Neuronal stem cell (in vitro differentiated cells): ENCODE data around the gene CACNG7.

Experiments used
- DNase-seq: peaks from one replicate; pipeline ENCODE4 v3.0.0-alpha.2; 2013; ENCODE audit warnings: low spot score
- H2AFZ ChIP-seq: one replicate; pipeline ENCODE4 v1.6.1; 2013; ENCODE audit warnings: mild to moderate bottlenecking, low read length, inconsistent platforms
- H2AK5ac ChIP-seq: 2 replicates; pipeline ENCODE4 v1.6.1; 2013; ENCODE audit warnings: low read depth, mild to moderate bottlenecking, inconsistent platforms, low read length, moderate library complexity, mixed read lengths
- H2BK120ac ChIP-seq: 2 replicates; pipeline ENCODE4 v1.6.1; 2013; ENCODE audit warnings: low read depth, mild to moderate bottlenecking, inconsistent platforms, low read length, moderate library complexity, mixed read lengths
- H2BK12ac ChIP-seq: one replicate; pipeline ENCODE4 v1.6.1; 2013; ENCODE audit warnings: low read length, inconsistent platforms
- H2BK15ac ChIP-seq: 2 replicates; pipeline ENCODE4 v1.6.1; 2013; ENCODE audit warnings: mild to moderate bottlenecking, low read length, inconsistent platforms, mixed read lengths
- H2BK5ac ChIP-seq: one replicate; pipeline ENCODE4 v1.6.1; 2013; ENCODE audit warnings: inconsistent platforms, mild to moderate bottlenecking, low read length, moderate library complexity
- H3K14ac ChIP-seq: one replicate; pipeline ENCODE4 v1.6.1; 2013; ENCODE audit warnings: low read length, inconsistent platforms
- H3K18ac ChIP-seq: 2 replicates; pipeline ENCODE4 v1.6.1; 2013; ENCODE audit warnings: low read length, inconsistent platforms
- H3K23ac ChIP-seq: 2 replicates; pipeline ENCODE4 v1.6.1; 2013; ENCODE audit warnings: low read depth, mild to moderate bottlenecking, mixed read lengths, low read length, inconsistent platforms; ENCODE audit not compliant: poor library complexity
- H3K27ac ChIP-seq: replicated peaks from 3 replicates; pipeline ENCODE4 v1.5.1; 2013; ENCODE audit warnings: low read length, inconsistent platforms
- H3K27me3 ChIP-seq, 3 experiments: 2 replicates each; pipeline ENCODE4 v1.6.1; 2013; ENCODE audit warnings: low read length in 3 of 3, mild to moderate bottlenecking in 2 of 3, inconsistent platforms in 1 of 3, low read depth in 1 of 3, mixed read lengths in 1 of 3, moderate library complexity in 1 of 3; ENCODE audit not compliant: control insufficient read depth in 3 of 3, insufficient read depth in 3 of 3
- H3K36me3 ChIP-seq, 2 donors: replicated peaks in 1 of 2; 2 replicates each; pipeline ENCODE4 v1.6.1; 2013; ENCODE audit warnings: low read length in 2 of 2; ENCODE audit not compliant: control insufficient read depth in 2 of 2, insufficient read depth in 2 of 2
- H3K4ac ChIP-seq: 2 replicates; pipeline ENCODE4 v1.6.1; 2013; ENCODE audit warnings: inconsistent platforms, mild to moderate bottlenecking, low read length, moderate library complexity
- H3K4me1 ChIP-seq, 2 donors: 1 replicate in 1 of 2; 2 replicates in 1 of 2; pipeline ENCODE4 v1.6.1; 2013; ENCODE audit warnings: low read length in 2 of 2, low read depth in 1 of 2; ENCODE audit not compliant: control insufficient read depth in 2 of 2, insufficient read depth in 1 of 2
- H3K4me2 ChIP-seq: one replicate; pipeline ENCODE4 v1.6.1; 2013; ENCODE audit warnings: mild to moderate bottlenecking, low read length, inconsistent platforms; ENCODE audit not compliant: insufficient read depth, poor library complexity, severe bottlenecking
- H3K4me3 ChIP-seq, 2 donors: 2 replicates each; pipeline ENCODE4 v1.5.1; 2013; ENCODE audit warnings: low read length in 2 of 2, mild to moderate bottlenecking in 2 of 2, inconsistent platforms in 1 of 2, moderate library complexity in 1 of 2
- H3K79me1 ChIP-seq: one replicate; pipeline ENCODE4 v1.6.1; 2013; ENCODE audit warnings: low read depth, mild to moderate bottlenecking, inconsistent platforms, low read length, moderate library complexity
- H3K9ac ChIP-seq: one replicate; pipeline ENCODE4 v1.6.1; 2013; ENCODE audit warnings: mild to moderate bottlenecking, low read depth, low read length, inconsistent platforms; ENCODE audit not compliant: poor library complexity
- H3K9me3 ChIP-seq, 2 donors: replicated peaks in 1 of 2; 2 replicates each; pipeline versions ENCODE3 to v1.6.1; 2013; ENCODE audit warnings: low read length in 2 of 2, mild to moderate bottlenecking in 2 of 2, inconsistent platforms in 1 of 2, low read depth in 1 of 2, mixed read lengths in 1 of 2, moderate library complexity in 1 of 2; ENCODE audit not compliant: control insufficient read depth in 2 of 2, insufficient read depth in 1 of 2
- H4K8ac ChIP-seq: one replicate; pipeline ENCODE4 v1.6.1; 2013; ENCODE audit warnings: low read depth, mild to moderate bottlenecking, inconsistent platforms, low read length, moderate library complexity
- H4K91ac ChIP-seq: one replicate; pipeline ENCODE4 v1.6.1; 2013; ENCODE audit warnings: low read length, low read depth, mild to moderate bottlenecking, inconsistent platforms; ENCODE audit not compliant: poor library complexity
- WGBS, 2 donors: extraction: QIAGEN DNeasy Blood & Tissue Kit; methylation state at CpG; one replicate each; pipeline ENCODE4 v1.1.7; 2013; ENCODE audit warnings: missing lambda C conversion rate in 2 of 2, mixed read lengths in 1 of 2; ENCODE audit not compliant: insufficient read length in 2 of 2, insufficient replicate concordance in 1 of 2; ENCODE audit errors: extremely low coverage in 2 of 2; 5-methylcytosine and 5-hydroxymethylcytosine counted together

CACNG7 gene

GRCh38 chr19:53912653-53913052 is 3.6 kb downstream of the CACNG7 start:
- WGBS, 2 donors = no CpG with 5 or more reads among the region's 18 CpGs

GRCh38 chr19:53915000-53915399 is 5.9 kb downstream of the CACNG7 start:
- no peak overlapping the region for H2BK12ac ChIP-seq
- no peak overlapping the region for H3K9ac ChIP-seq
- no peak overlapping the region for H2BK5ac ChIP-seq
- WGBS, 2 donors = no CpG with 5 or more reads among the region's 8 CpGs
- no peak overlapping the region for H2AK5ac ChIP-seq
- H3K4me2 ChIP-seq = no peak overlapping the region
- no peak overlapping the region for H4K8ac ChIP-seq
- peaks cover 33 to 69% of the 10 kb centered on the region in 2 donors for H3K36me3 ChIP-seq
- peaks cover 6% of the 10 kb centered on the region for H3K79me1 ChIP-seq
- no peak overlapping the region for H3K27ac ChIP-seq
- no peak for DNase-seq
- H3K4me1 ChIP-seq = peaks cover 4 to 5% of the 10 kb centered on the region in 2 donors
- no peak overlapping the region for H3K14ac ChIP-seq
- no peak overlapping the region for H4K91ac ChIP-seq
- no peak overlapping the region for H2BK15ac ChIP-seq
- H2BK120ac ChIP-seq = no peak overlapping the region
- no peak overlapping the region for H3K4me3 ChIP-seq
- no peak overlapping the region for H3K4ac ChIP-seq
- no peaks in the 10 kb centered on the region for H3K9me3 ChIP-seq
- H3K18ac ChIP-seq = no peak overlapping the region
- H2AFZ ChIP-seq = no peak overlapping the region
- H3K27me3 ChIP-seq = no peaks in the 10 kb centered on the region
- no peak overlapping the region for H3K23ac ChIP-seq

More at GRCh38 chr19:53912653-53913052, 3.6 kb downstream of the CACNG7 start:
- H3K9ac ChIP-seq = no peak overlapping the region
- no peak overlapping the region for H3K4ac ChIP-seq
- no peak overlapping the region for H2BK5ac ChIP-seq
- no peak overlapping the region for H3K4me2 ChIP-seq
- peak overlapping the region; percentile 25 for H3K18ac ChIP-seq
- H4K91ac ChIP-seq = no peak overlapping the region
- peaks cover 0 to 4% (median 0%) of the 10 kb centered on the region in 3 experiments for H3K27me3 ChIP-seq
- H2AFZ ChIP-seq = no peak overlapping the region
- no peak overlapping the region for H4K8ac ChIP-seq
- H3K14ac ChIP-seq = no peak overlapping the region
- no peak overlapping the region for H3K27ac ChIP-seq
- H3K4me3 ChIP-seq = no peak overlapping the region
- peaks cover 6% of the 10 kb centered on the region for H3K79me1 ChIP-seq
- peaks cover 23 to 53% of the 10 kb centered on the region in 2 donors for H3K36me3 ChIP-seq
- H2AK5ac ChIP-seq = no peak overlapping the region
- H2BK15ac ChIP-seq = no peak overlapping the region
- H3K9me3 ChIP-seq = no peaks in the 10 kb centered on the region
- H3K4me1 ChIP-seq = peaks cover 8 to 9% of the 10 kb centered on the region in 2 donors
- H2BK12ac ChIP-seq = no peak overlapping the region
- peak overlapping the region; percentile 3 for H3K23ac ChIP-seq
- no peak for DNase-seq
- no peak overlapping the region for H2BK120ac ChIP-seq

- Histone ChIP-seq H2BK120ac (no peak overlapping the region), H3K9me3 (no peaks in the 10 kb centered on the region), H2AFZ (no peak overlapping the region), H3K79me1 (peaks cover 6% of the 10 kb centered on the region), H4K91ac (no peak overlapping the region), H3K23ac (no peak overlapping the region), H3K4ac (no peak overlapping the region), H2BK12ac (no peak overlapping the region), H3K27ac (no peak overlapping the region), H3K4me3 (no peak overlapping the region), H3K18ac (no peak overlapping the region), H4K8ac (no peak overlapping the region), H3K4me2 (no peak overlapping the region), H2BK15ac (no peak overlapping the region), H3K9ac (no peak overlapping the region), H2BK5ac (no peak overlapping the region), H2AK5ac (no peak overlapping the region), H3K27me3 (no peaks in the 10 kb centered on the region), H3K36me3 (peaks cover 33 to 69% of the 10 kb centered on the region in 2 donors), H3K4me1 (no peaks in the 10 kb centered on the region), H3K14ac (no peak overlapping the region)
- WGBS, 2 donors = no CpG with 5 or more reads among the region's 6 CpGs
- DNase-seq = no peak
Observed at GRCh38 chr19:53916004-53916403, 6.9 kb downstream of the CACNG7 start.

GRCh38 chr19:53917356-53917755 is 8.3 kb downstream of the CACNG7 start:
- no peak overlapping the region for H3K4me2 ChIP-seq
- WGBS, 2 donors = no CpG with 5 or more reads among the region's 7 CpGs

More at GRCh38 chr19:53917356-53917755, 8.3 kb downstream of the CACNG7 start:
- H3K9ac ChIP-seq = no peak overlapping the region
- no peak for DNase-seq
- no peak overlapping the region for H2AFZ ChIP-seq
- no peak overlapping the region for H3K4ac ChIP-seq
- no peak overlapping the region for H2BK12ac ChIP-seq
- H3K23ac ChIP-seq = no peak overlapping the region
- H2BK15ac ChIP-seq = no peak overlapping the region
- no peak overlapping the region for H3K4me3 ChIP-seq
- H3K27ac ChIP-seq = no peak overlapping the region
- H2BK120ac ChIP-seq = no peak overlapping the region
- H3K79me1 ChIP-seq = peaks cover 6% of the 10 kb centered on the region
- no peak overlapping the region for H2AK5ac ChIP-seq
- H3K9me3 ChIP-seq = no peaks in the 10 kb centered on the region
- no peaks in the 10 kb centered on the region for H3K4me1 ChIP-seq
- H3K36me3 ChIP-seq = peaks cover 33 to 66% of the 10 kb centered on the region in 2 donors
- no peaks in the 10 kb centered on the region for H3K27me3 ChIP-seq
- no peak overlapping the region for H4K8ac ChIP-seq
- H4K91ac ChIP-seq = no peak overlapping the region
- H2BK5ac ChIP-seq = no peak overlapping the region
- no peak overlapping the region for H3K18ac ChIP-seq
- no peak overlapping the region for H3K14ac ChIP-seq
